ENCODE results near the gene ABCC4. TPM values are rescaled to one million over a fixed set of nuclear protein-coding genes. Genes with fewer than 3 reads are reported as not detected.

ABCC4 gene
- total and polyA plus RNA-seq, 2 of the 13 experiments (the other 11 are each of a cell fraction or from before 2014, with no cell fraction given): 4.2 to 11.3 TPM

- H3K4me2 ChIP-seq (ENCODE audit: low read depth, low read length): no peak overlapping the region
- DNase-seq (ENCODE audit: low spot score) (no peak), ATAC-seq (no peak), FAIRE-seq (no peak)
- no peak for TF ChIP-seq ZNF614 (CRISPR knock-in tag; IDR thresholded peaks at IDR 0.05; ENCODE audit: borderline replicate concordance)
- TF ChIP-seq BORCS8-MEF2B (CRISPR knock-in tag; IDR thresholded peaks at IDR 0.05): no peak
- no peak for TF ChIP-seq HMG20A (CRISPR knock-in tag; IDR thresholded peaks at IDR 0.05; ENCODE audit: borderline replicate concordance)
- TF ChIP-seq ZZZ3 (CRISPR knock-in tag; IDR thresholded peaks at IDR 0.05; ENCODE audit: borderline replicate concordance): no peak
- no peak for TF ChIP-seq JUN (CRISPR knock-in tag; IDR thresholded peaks at IDR 0.05)
- in situ Hi-C loops (cut with HindIII; ENCODE audit: extremely low pct_ligation_motif_present, low pct_unique_long_range_greater_than_20kb): loop anchor here (10.0 to 25.0 kb wide), 2 partner anchors 100 to 1767 kb away; no protein-coding TSS in a partner anchor
- H3K27me3 ChIP-seq (ENCODE audit: control insufficient read depth in 1 of 2, insufficient read depth in 2 of 2, low read length in 2 of 2): no peaks in the 10 kb centered on the region
- no peak overlapping the region for H2AFZ ChIP-seq (ENCODE audit: low read length)
- CTCF ChIA-PET (ENCODE audit: low intra/inter-chr PET ratio, low total read pairs): no interaction called here
- H3K79me2 ChIP-seq (ENCODE audit: insufficient read depth, low read length): no peaks in the 10 kb centered on the region
- intact Hi-C loops (cut with micrococcal nuclease; ENCODE audit: unreplicated experiment): no loop called here
- H3K9me3 ChIP-seq (ENCODE audit: low read length): no peaks in the 10 kb centered on the region
- no peak overlapping the region for H3K27ac ChIP-seq (ENCODE audit: extremely low read length, insufficient read depth, low read length)
- no peaks in the 10 kb centered on the region for H4K20me1 ChIP-seq (ENCODE audit: insufficient read depth, low read length)
- no peak overlapping the region for H3K9ac ChIP-seq (ENCODE audit: insufficient read depth, low read depth, low read length)
- POLR2A ChIA-PET: no interaction called here
- 0 out of 2 replicates have a peak, but pooled peaks cover 10% of the 10 kb centered on the region for H3K4me1 ChIP-seq (ENCODE audit: insufficient read depth, low read length)
- 95% methylated on average over 6 of the region's 6 CpGs for WGBS (ENCODE audit: low lambda C conversion rate)
- no peak overlapping the region for H3K4me3 ChIP-seq (replicated peaks in 1 of 3; ENCODE audit: insufficient read depth in 1 of 3, low read depth in 2 of 3, low read length in 3 of 3)
- H3K36me3 ChIP-seq (replicated peaks in 1 of 2; ENCODE audit: control insufficient read depth in 1 of 2, insufficient read depth in 2 of 2, low read length in 2 of 2): no peaks in the 10 kb centered on the region; a peak in 1 of 5 replicates
- no TSS peak for BruUV-seq (replicated peaks)
Observed at GRCh38 chr13:95195146-95195545, 106.1 kb downstream of the ABCC4 start.

GRCh38 chr13:95193509-95194230 lies 107.6 kb downstream of the ABCC4 start:
- Histone ChIP-seq H2AFZ (ENCODE audit: low read length) (no peak overlapping the region), H3K36me3 (replicated peaks in 1 of 2; ENCODE audit: control insufficient read depth in 1 of 2, insufficient read depth in 2 of 2, low read length in 2 of 2) (no peaks in the 10 kb centered on the region; a peak in 1 of 5 replicates), H3K4me3 (replicated peaks in 1 of 3; ENCODE audit: insufficient read depth in 1 of 3, low read depth in 2 of 3, low read length in 3 of 3) (no peak overlapping the region), H3K9ac (ENCODE audit: insufficient read depth, low read depth, low read length) (no peak overlapping the region), H3K27me3 (ENCODE audit: control insufficient read depth in 1 of 2, insufficient read depth in 2 of 2, low read length in 2 of 2) (no peaks in the 10 kb centered on the region), H3K27ac (ENCODE audit: extremely low read length, insufficient read depth, low read length) (peak overlapping the region; percentile 20), H4K20me1 (ENCODE audit: insufficient read depth, low read length) (no peaks in the 10 kb centered on the region), H3K9me3 (ENCODE audit: low read length) (no peaks in the 10 kb centered on the region), H3K4me1 (ENCODE audit: insufficient read depth, low read length) (0 out of 2 replicates have a peak, but pooled peaks cover 10% of the 10 kb centered on the region), H3K4me2 (ENCODE audit: low read depth, low read length) (no peak overlapping the region), H3K79me2 (ENCODE audit: insufficient read depth, low read length) (no peaks in the 10 kb centered on the region)
- POLR2A ChIA-PET: no interaction called here
- in situ Hi-C loops (cut with HindIII; ENCODE audit: extremely low pct_ligation_motif_present, low pct_unique_long_range_greater_than_20kb): loop anchor here (5.0 to 25.0 kb wide), 4 partner anchors 101 to 1769 kb away; no protein-coding TSS in a partner anchor
- BruUV-seq (replicated peaks): no TSS peak
- no peak; the same call in 2 of the 3 replicates for ATAC-seq
- peak; percentile 8 for DNase-seq (ENCODE audit: low spot score)
- 83% methylated on average over 8 of the region's 13 CpGs for WGBS (ENCODE audit: low lambda C conversion rate)
- CTCF ChIA-PET (ENCODE audit: low intra/inter-chr PET ratio, low total read pairs): no interaction called here
- intact Hi-C loops (cut with micrococcal nuclease; ENCODE audit: unreplicated experiment): loop anchor here (2.0 kb wide), 1 partner anchor 77 kb away; no protein-coding TSS in a partner anchor
- no peak for FAIRE-seq
- TF ChIP-seq MYC (CRISPR knock-in tag; IDR thresholded peaks at IDR 0.05; ENCODE audit: borderline replicate concordance) (no peak), MXD3 (CRISPR knock-in tag; IDR thresholded peaks at IDR 0.05) (no peak), PCBP1 (IDR thresholded peaks at IDR 0.05; ENCODE audit: borderline replicate concordance, low read depth, low read length) (no peak), TEAD3 (CRISPR knock-in tag; optimal IDR thresholded peaks at IDR 0.05; ENCODE audit: borderline replicate concordance) (no peak), CEBPG (CRISPR knock-in tag; IDR thresholded peaks at IDR 0.05) (0 out of 2 replicates have a peak, but pooled peaks have one; percentile 24), SNAPC4 (CRISPR knock-in tag; IDR thresholded peaks at IDR 0.05) (no peak), ZNF205 (CRISPR knock-in tag; IDR thresholded peaks at IDR 0.05) (no peak)

All from HepG2 (cell line).